Common myeloid progenitor, CD34-positive (primary cell): ENCODE results near the gene KCNG4.
"Not testable (repeated sequence)": the region's sequence is repeated elsewhere in the genome, so short reads cannot be mapped to it uniquely, and the experiment has no call there.

Experiments used
- CTCF ChIA-PET: fragments of 350-600 bp; sonication (Branson Sonifier 250); formaldehyde crosslinking; loops from one replicate; lab custom pipeline; 2021; ENCODE audit warnings: antibody characterized with exemption; lab: Charles Lee
- POLR2A ChIA-PET: fragments of 350-600 bp; sonication (Branson Sonifier 250); formaldehyde crosslinking; loops from one replicate; lab custom pipeline; 2021; ENCODE audit warnings: antibody characterized with exemption; lab: Charles Lee
- DNase-seq, 3 donors: peaks; one replicate each; pipeline versions ENCODE4 v3.0.0 to v3.0.0-alpha.2; 2013
- H3K27ac ChIP-seq, 2 experiments: 1 replicate in 1 of 2; 2 replicates in 1 of 2; pipeline ENCODE4 v1.7.0; 2013; ENCODE audit warnings: inconsistent platforms in 2 of 2, low read length in 2 of 2, mild to moderate bottlenecking in 2 of 2, low read depth in 1 of 2, moderate library complexity in 1 of 2; ENCODE audit not compliant: severe bottlenecking in 2 of 2, insufficient read depth in 1 of 2, poor library complexity in 1 of 2
- H3K27me3 ChIP-seq, 5 experiments: replicated peaks in 2 of 5; 1 replicate in 3 of 5; 2 replicates in 2 of 5; pipeline versions ENCODE4 v1.6.1 to v1.7.0; 2013; ENCODE audit warnings: low read length in 4 of 5, mild to moderate bottlenecking in 2 of 5, moderate library complexity in 2 of 5, inconsistent platforms in 1 of 5; ENCODE audit not compliant: insufficient read depth in 5 of 5, control insufficient read depth in 4 of 5
- H3K36me3 ChIP-seq, 4 experiments: 1 replicate in 2 of 4; 2 replicates in 2 of 4; pipeline versions ENCODE4 v1.6.1 to v1.7.0; 2013; ENCODE audit warnings: low read length in 3 of 4, control low read depth in 1 of 4, mild to moderate bottlenecking in 1 of 4; ENCODE audit not compliant: control insufficient read depth in 4 of 4, insufficient read depth in 4 of 4
- H3K4me1 ChIP-seq, 4 experiments: 1 replicate in 3 of 4; 2 replicates in 1 of 4; pipeline versions ENCODE4 v1.6.1 to v1.7.1; 2013; ENCODE audit warnings: low read length in 3 of 4, mild to moderate bottlenecking in 3 of 4, control low read depth in 1 of 4, inconsistent platforms in 1 of 4, moderate library complexity in 1 of 4; ENCODE audit not compliant: control insufficient read depth in 4 of 4, insufficient read depth in 4 of 4; ENCODE audit errors: control extremely low read depth in 1 of 4
- H3K4me3 ChIP-seq, 7 experiments: 1 replicate in 4 of 7; 2 replicates in 3 of 7; pipeline versions ENCODE4 v1.5.1 to v1.7.0; 2013; ENCODE audit warnings: mild to moderate bottlenecking in 7 of 7, low read length in 6 of 7, moderate library complexity in 6 of 7, inconsistent platforms in 2 of 7, low read depth in 2 of 7, control low read depth in 1 of 7; ENCODE audit not compliant: insufficient read depth in 4 of 7, control insufficient read depth in 1 of 7; ENCODE audit errors: extremely low read depth in 1 of 7
- H3K9me3 ChIP-seq, 5 experiments: 1 replicate in 4 of 5; 2 replicates in 1 of 5; pipeline versions ENCODE4 v1.6.1 to v1.7.1; 2013; ENCODE audit warnings: low read length in 4 of 5, mild to moderate bottlenecking in 2 of 5, inconsistent platforms in 1 of 5, low read depth in 1 of 5, moderate library complexity in 1 of 5; ENCODE audit not compliant: control insufficient read depth in 4 of 5, insufficient read depth in 2 of 5; ENCODE audit errors: control extremely low read depth in 1 of 5
- WGBS: methylation state at CpG from one replicate; pipeline ENCODE4 v1.1.5; 2013; ENCODE audit not compliant: insufficient coverage; 5-methylcytosine and 5-hydroxymethylcytosine counted together

The KCNG4 gene

GRCh38 chr16:84204551-84204950 lies 35.3 kb downstream of the KCNG4 start:
- H3K27ac ChIP-seq, DNase-seq, H3K36me3 ChIP-seq, H3K9me3 ChIP-seq, H3K4me1 ChIP-seq, H3K27me3 ChIP-seq, H3K4me3 ChIP-seq, CTCF ChIA-PET, POLR2A ChIA-PET: not testable (repeated sequence)
- over 99% methylated on average over 17 of the region's 26 CpGs for WGBS

GRCh38 chr16:84199861-84200260 lies 40.0 kb downstream of the KCNG4 start:
- Histone ChIP-seq H3K9me3 (no peaks in the 10 kb centered on the region), H3K27me3 (peaks cover 0 to 6% (median 2%) of the 10 kb centered on the region in 5 experiments), H3K36me3 (no peaks in the 10 kb centered on the region), H3K4me3 (no peak overlapping the region), H3K4me1 (peaks cover 0 to 3% (median 1%) of the 10 kb centered on the region in 4 experiments), H3K27ac (no peak overlapping the region)
- DNase-seq, result peak in 1 of 3 donors; percentile 18
- WGBS, result 91% methylated on average over 6 of the region's 10 CpGs
- ChIA-PET POLR2A (no interaction called here), CTCF (interaction anchor here (1.6 kb wide), 1 partner anchor 13 kb away, joined by 5 read pairs; the partner anchor contains the start of gene TAF1C)

GRCh38 chr16:84199097-84199496 lies 40.7 kb downstream of the KCNG4 start:
- Histone ChIP-seq H3K9me3 (no peaks in the 10 kb centered on the region), H3K27ac (no peak overlapping the region), H3K4me1 (peaks cover 0 to 10% (median 7%) of the 10 kb centered on the region in 4 experiments), H3K27me3 (peaks cover 0 to 6% (median 2%) of the 10 kb centered on the region in 5 experiments), H3K36me3 (no peaks in the 10 kb centered on the region), H3K4me3 (no peak overlapping the region)
- CTCF ChIA-PET, result interaction anchor here (0.8 to 1.6 kb wide), 2 partner anchors 12 to 21 kb away, joined by 3 to 5 read pairs; partner anchors contain the start of gene TAF1C
- 77% methylated on average over 7 of the region's 13 CpGs for WGBS
- POLR2A ChIA-PET, result no interaction called here
- DNase-seq, result no peak

GRCh38 chr16:84198401-84198800 lies 41.4 kb downstream of the KCNG4 start:
- ChIA-PET POLR2A (no interaction called here), CTCF (interaction anchor here (0.8 kb wide), 1 partner anchor 21 kb away, joined by 3 read pairs; no protein-coding TSS in a partner anchor)

GRCh38 chr16:84197466-84198128 lies 42.2 kb downstream of the KCNG4 start:
- peaks cover 0 to 6% (median 2%) of the 10 kb centered on the region in 5 experiments for H3K27me3 ChIP-seq
- H3K36me3 ChIP-seq, result no peaks in the 10 kb centered on the region
- H3K4me1 ChIP-seq, result peaks cover 0 to 17% (median 10%) of the 10 kb centered on the region in 4 experiments
- CTCF ChIA-PET, result no interaction called here
- no peak for DNase-seq
- H3K9me3 ChIP-seq, result no peaks in the 10 kb centered on the region
- H3K4me3 ChIP-seq, result no peak overlapping the region
- WGBS, result 98% methylated on average over 12 of the region's 14 CpGs
- POLR2A ChIA-PET, result no interaction called here
- H3K27ac ChIP-seq, result no peak overlapping the region

More at GRCh38 chr16:84198401-84198800, 41.4 kb downstream of the KCNG4 start:
- Histone ChIP-seq H3K4me1 (peaks cover 0 to 17% (median 10%) of the 10 kb centered on the region in 4 experiments), H3K27me3 (peaks cover 0 to 6% (median 2%) of the 10 kb centered on the region in 5 experiments), H3K4me3 (no peak overlapping the region), H3K36me3 (no peaks in the 10 kb centered on the region), H3K27ac (no peak overlapping the region), H3K9me3 (no peaks in the 10 kb centered on the region)
- DNase-seq, result no peak
- WGBS, result 96% methylated on average over 9 of the region's 10 CpGs

GRCh38 chr16:84196727-84197394 lies 43.0 kb downstream of the KCNG4 start:
- POLR2A ChIA-PET, result no interaction called here
- no peak for DNase-seq
- H3K4me3 ChIP-seq, result no peak overlapping the region
- H3K27ac ChIP-seq, result no peak overlapping the region
- WGBS, result 92% methylated on average over 9 of the region's 16 CpGs
- peaks cover 0 to 17% (median 10%) of the 10 kb centered on the region in 4 experiments for H3K4me1 ChIP-seq
- H3K27me3 ChIP-seq, result peaks cover 0 to 6% (median 2%) of the 10 kb centered on the region in 5 experiments
- H3K36me3 ChIP-seq, result no peaks in the 10 kb centered on the region
- CTCF ChIA-PET, result no interaction called here
- H3K9me3 ChIP-seq, result no peaks in the 10 kb centered on the region

GRCh38 chr16:84196101-84196500 lies 43.7 kb downstream of the KCNG4 start:
- 96% methylated on average over 13 of the region's 16 CpGs for whole genome bisulfite sequencing

More at GRCh38 chr16:84196101-84196500, 43.7 kb downstream of the KCNG4 start:
- Histone ChIP-seq H3K4me3 (no peak overlapping the region), H3K4me1 (peaks cover 0 to 17% (median 10%) of the 10 kb centered on the region in 4 experiments), H3K36me3 (no peaks in the 10 kb centered on the region), H3K27ac (no peak overlapping the region), H3K9me3 (no peaks in the 10 kb centered on the region), H3K27me3 (peaks cover 0 to 6% (median 2%) of the 10 kb centered on the region in 5 experiments)
- POLR2A ChIA-PET, result no interaction called here
- CTCF ChIA-PET, result no interaction called here
- no peak for DNase-seq
